ENCODE data around the gene CPEB2.
A peak's percentile ranks its signal among the peaks of the same experiment; 100 is the strongest.
"Not testable (repeated sequence)": the region's sequence is repeated elsewhere in the genome, so short reads cannot be mapped to it uniquely, and the experiment has no call there.

CPEB2 gene

DNA sequence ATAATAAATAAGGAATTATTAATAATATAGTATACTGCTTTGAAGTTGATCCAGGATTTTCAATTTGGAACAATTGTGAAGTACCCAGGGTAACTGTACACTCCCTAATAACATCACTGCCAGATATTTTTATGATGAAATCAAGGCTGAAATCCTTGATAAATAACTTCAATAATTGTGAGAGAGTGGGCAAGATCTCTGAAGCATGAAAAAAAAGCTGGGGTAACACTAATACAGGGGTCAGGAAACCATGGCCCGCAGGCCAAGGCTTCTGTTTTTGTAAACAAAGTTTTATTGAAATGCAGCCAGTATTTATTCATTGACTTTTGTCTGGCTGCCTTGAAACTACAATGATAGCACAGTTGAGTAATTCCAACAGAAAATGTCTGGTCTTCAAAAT, 41.6 kb downstream of the CPEB2 start:
- DNase-seq (ENCODE audit: low spot score), result no peak

DNA sequence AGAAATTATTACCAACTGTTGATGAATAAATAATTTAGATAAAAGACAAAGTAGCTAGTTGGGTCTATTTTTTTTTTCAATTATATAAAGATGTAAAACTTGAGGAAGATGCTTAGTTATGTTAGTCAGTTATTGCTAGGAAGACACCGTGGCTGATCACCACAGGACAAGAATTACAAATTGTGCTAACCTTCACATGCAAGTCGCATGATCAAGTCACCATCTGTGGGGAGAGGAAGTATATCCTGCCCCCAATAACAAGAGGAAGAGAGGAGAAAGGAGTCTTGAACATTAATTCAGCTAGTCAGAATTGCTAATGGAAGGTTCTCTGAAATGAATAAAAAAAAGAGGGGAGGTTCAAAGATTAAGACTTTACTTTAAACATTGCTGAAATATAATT, 52.3 kb downstream of the CPEB2 start:
- no peak for DNase-seq (ENCODE audit: low spot score)

GRCh38 chr4:15060213-15060612, 57.9 kb downstream of the CPEB2 start:
- no peak for DNase-seq (ENCODE audit: low spot score)

GRCh38 chr4:15063341-15063740, 61.1 kb downstream of the CPEB2 start:
- no peak for DNase-seq (ENCODE audit: low spot score)

GRCh38 chr4:15065516-15065915, 63.2 kb downstream of the CPEB2 start:
- no peak for DNase-seq (ENCODE audit: low spot score)

DNA sequence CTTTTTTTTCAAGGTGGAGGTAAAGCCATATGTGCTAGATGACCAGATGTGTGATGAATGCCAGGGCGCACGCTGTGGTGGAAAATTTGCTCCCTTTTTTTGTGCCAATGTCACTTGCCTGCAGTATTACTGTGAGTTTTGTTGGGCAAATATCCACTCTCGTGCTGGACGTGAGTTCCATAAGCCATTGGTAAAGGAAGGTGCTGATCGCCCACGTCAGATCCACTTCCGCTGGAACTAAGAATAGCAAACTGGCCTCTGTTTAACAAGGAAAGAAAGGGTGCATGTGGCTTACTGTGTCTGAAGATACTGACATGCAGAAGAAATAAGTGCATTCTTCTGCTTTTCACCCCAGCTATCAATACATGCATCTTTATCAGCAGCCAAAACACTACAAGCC, 63.9 kb downstream of the CPEB2 start:
- DNase-seq (ENCODE audit: low spot score), result no peak

DNA sequence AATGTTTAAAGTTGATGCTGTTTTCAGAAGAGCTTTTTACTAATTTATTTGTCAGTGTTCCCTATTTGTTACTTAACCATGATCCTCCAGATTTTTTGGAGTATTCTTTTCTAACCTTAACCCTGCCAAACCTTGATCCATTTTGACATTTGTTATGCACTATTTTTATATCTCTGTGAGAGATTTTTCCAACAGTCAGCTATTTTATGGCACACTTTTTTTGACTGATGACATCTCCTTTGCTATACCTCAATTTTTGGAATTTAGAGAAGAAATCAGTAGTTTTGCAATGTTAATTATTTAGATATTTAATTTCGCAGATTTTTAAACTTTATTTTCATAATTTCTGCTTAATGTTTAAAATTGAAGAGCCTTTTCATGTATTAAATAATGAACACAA, 66.0 kb downstream of the CPEB2 start:
- DNase-seq (ENCODE audit: low spot score), result no peak

DNA sequence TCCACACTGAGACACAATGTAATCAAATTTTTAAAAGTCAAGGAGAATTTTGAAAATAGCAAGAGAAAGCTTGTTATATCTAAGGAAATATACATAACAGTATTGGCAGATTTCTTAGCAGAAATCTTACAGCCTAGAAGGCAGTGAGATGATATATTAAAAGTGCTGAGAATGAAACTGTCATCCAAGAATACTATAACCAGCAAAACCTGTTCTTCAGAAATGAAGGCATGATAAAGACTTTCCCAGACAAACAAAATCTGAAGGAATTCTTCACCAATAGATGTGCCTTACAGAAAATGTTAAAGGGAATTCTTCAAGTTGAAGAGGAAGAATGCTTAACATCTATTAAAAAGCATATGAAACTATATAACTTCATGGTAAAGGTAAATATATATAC, 73.6 kb downstream of the CPEB2 start:
- DNase-seq (ENCODE audit: low spot score), result no peak

- no peak for DNase-seq (ENCODE audit: low spot score)
Observed at GRCh38 chr4:15077969-15078368, 75.7 kb downstream of the CPEB2 start.

DNA sequence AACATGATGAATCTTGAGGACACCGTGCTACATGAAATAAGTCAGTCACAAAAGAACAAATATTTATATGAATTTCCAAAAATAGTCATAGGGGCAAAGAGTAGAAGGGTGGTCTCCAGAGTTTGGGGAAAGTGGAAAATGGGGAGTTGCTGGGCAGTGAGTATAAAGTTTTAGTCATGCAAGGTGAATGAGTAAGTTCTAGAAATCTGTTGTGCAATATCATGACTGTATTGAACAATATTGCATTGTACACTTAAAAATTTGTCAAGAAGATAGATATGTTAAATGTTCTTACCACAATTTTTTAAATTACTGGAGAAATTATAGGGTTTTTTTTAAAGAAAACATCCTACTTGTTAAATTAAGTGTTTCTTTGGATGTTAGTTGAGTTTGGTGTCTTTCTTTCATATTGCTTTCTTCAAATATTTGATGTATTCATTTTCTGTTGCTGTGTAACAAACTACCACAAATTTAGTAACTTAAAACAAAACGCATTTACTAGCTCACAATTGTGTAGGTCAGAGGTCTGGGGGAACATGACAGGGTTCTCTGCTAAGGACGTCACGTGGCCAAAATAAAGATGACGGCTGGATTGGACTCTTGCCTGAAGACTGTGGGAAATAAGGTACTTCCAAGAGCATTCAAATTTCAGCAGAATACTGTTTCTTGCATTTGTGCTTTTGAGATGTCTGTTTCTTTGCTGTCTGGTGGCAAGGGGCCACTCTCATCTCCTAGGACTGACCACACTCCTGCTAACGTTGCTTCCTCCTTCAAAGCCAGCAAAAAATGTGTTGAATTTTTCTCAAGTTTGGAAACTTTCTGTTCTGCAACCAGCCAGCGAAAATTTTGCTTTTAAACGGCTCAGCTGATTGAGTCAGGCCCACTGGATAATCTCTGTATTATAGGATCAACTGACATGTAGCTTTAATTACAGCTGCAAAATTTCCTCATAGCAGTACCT, 76.7 kb downstream of the CPEB2 start:
- DNase-seq (ENCODE audit: low spot score), result no peak

- no peak for DNase-seq (ENCODE audit: low spot score)
Observed at GRCh38 chr4:15084780-15085179, 82.5 kb downstream of the CPEB2 start.

DNA sequence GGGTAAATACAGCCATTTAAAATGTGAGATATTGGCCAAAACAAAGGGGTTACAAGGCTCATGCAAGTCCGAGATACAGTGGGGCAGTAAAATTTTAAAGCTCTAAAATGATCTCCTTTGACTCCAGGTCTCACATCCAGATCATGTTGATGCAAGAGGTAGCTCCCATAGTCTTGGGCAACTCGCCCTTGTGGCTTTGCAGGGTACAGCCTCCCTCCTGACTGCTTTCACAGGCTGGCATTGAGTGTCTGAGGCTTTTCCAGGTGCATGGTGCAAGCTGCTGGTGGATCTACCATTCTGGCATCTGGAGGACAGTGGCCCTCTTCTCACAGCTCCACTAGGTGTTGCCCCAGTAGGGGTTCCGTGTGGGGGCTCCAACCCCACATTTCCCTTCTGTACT, 83.5 kb downstream of the CPEB2 start:
- not testable (repeated sequence) for DNase-seq (ENCODE audit: low spot score)

GRCh38 chr4:15086259-15086658, 84.0 kb downstream of the CPEB2 start:
- not testable (repeated sequence) for DNase-seq (ENCODE audit: low spot score)

- DNase-seq (ENCODE audit: low spot score), result no peak
Observed at GRCh38 chr4:15088394-15089035, 86.2 kb downstream of the CPEB2 start.

DNA sequence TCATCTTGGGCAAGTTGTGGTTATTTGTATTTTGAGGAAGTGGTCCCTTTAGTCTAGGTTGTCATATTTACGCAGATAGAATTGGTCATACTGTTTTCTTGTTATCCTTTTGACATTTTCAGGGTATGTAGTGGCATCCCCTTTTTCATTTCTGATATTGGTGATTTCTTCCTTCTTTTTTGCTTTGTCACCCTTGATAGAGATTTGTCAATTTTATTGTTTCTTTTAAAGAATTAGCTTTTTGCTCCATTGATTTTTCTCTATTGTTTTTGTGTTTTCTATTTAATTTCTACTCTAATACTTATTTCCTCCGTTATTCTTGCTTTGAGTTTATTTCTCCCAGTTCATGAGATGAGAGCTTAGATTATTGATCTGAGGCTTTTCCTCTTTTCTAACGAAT, 87.7 kb downstream of the CPEB2 start:
- DNase-seq (ENCODE audit: low spot score), result no peak

DNA sequence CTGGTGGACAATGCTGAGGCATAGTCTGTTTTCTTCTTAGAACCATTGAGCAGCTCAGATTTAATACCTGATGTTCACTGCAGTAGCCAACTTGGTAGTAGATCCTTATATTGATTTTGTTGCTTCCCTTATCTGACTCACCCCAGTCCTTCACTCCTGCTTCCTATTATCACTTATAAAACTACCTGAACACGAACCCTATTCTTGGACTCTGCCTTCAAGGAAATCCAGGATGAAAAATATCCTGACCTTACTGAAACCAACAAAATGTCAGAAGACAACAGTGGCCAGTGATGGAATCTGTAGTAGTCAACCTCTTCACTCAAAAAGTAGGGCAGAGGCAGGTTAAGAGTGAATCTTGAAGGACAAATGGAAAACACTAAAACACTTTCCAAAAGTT, 98.1 kb downstream of the CPEB2 start:
- no peak for DNase-seq (ENCODE audit: low spot score)

DNA sequence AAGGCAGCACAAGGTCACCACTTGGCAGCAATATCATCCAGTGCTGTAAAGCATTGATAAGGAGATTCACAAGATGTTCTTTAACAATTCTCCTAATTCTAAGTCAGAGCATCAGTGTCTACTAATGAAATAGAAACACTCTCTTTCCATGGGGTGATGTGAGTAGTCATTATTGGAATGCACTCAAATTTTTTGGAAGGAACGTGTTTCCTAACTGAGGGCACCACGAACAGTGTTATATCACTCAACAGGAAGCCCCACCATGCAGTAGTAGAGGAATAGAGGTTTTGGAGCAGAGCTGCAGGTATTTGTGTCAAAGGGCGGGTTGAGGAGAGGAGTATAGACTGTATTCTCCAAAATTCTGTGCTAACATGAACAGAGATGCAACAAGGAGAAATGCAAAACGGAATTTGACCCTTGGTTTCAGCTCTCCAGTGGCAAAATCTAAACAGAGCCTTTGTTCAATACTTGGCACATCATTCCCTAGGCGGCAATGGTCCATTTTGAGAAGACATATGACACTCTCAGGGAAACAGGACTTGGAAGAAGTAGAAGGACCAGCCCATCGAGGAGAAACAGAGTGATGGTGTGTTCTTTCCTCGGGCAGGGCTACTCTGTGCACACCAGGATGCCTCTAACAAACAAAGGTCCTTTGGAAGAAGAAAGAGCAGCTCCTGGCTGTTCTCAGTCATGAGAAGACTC, 98.9 kb downstream of the CPEB2 start:
- peak; percentile 92 for DNase-seq (ENCODE audit: low spot score)

DNA sequence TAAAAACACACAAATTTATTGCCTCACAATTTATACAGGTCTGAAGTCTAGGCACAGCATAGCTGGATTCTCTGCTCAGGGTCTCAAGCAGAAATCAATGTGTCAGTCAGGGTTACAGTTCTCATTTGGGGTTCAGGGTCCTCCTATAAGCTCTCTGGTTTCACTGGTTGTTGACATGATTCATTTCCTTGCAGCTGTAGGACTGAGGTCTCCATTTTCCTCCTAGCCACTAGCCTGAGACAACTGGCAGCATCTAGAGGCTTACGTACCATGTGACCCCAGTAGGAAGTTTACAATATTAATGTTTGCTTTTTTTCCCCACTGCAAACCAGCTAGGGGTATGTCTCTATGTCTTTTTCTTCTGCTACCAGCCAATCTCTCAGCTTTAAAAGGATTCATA, 102.5 kb downstream of the CPEB2 start:
- DNase-seq (ENCODE audit: low spot score), result no peak

DNA sequence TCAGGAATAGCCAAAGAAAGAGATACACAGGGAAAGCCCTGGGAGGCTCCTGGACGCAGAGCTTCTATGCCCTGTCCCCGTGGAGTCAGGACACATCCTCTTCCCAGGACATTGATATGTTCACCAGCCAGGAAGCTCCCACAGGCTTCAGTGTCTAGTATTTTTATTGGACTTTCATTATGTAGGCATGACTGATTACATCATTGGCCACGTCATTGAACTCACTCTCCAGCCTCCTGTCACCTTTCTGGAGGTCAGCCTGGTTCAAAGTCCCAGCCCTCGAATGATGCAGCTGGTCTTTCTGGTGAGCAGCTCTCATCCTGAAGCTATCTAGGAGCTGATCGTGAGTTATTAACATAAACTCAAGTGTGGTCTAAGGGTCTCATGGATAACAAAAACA, 104.1 kb downstream of the CPEB2 start:
- DNase-seq (ENCODE audit: low spot score), result no peak

DNA sequence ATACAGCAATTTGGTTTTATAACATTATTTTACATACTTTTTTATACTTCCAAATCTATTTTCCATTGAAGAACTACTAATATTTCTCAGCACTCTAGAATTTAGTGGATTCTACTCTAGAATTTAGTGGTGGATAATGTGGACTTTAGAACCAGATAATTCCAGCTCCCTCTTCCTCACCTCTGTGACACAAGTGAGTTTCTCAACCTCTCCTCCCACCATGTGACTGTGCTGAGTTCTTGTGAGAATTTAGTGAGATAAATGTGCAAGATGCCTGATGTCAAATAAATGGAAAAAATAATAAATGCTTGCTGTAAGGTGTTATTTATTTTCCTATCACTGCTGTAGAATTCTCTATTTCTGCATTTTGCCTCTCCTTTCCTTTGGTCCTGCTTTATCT, 107.3 kb downstream of the CPEB2 start:
- DNase-seq (ENCODE audit: low spot score), result no peak

DNA sequence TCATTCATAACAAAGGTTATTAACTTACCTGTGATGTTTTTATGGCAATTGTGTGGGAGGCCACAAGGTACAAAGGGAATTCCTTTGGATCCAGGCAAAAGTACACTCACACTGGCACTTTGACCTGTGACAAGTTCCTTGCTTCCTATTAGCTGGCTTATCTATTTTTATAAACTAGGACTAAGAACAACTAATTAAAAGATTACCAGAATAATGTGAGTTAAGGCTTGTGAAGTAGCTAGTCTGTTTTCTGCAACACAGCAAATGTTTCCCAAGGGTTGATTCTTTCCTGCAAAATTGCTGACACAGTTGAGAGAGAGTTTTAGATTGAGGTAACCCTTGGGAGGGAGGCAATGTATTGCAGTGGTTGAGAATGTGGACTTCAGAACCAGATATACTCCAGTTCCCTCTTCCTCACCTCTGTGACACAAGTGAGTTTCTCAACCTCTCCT, 107.9 kb downstream of the CPEB2 start:
- no peak for DNase-seq (ENCODE audit: low spot score)

- DNase-seq (ENCODE audit: low spot score), result no peak
Observed at GRCh38 chr4:15116509-15117079, 114.3 kb downstream of the CPEB2 start.
